Parietal lobe (tissue), 1 donor: Measurements from ENCODE around the gene SPATA19. TPM values are rescaled to one million over a fixed set of nuclear protein-coding genes. Genes with fewer than 3 reads are reported as not detected.

Source experiments
- total RNA-seq: library from RNA; depleted of rRNA; stranded (reverse); fragments of >200 nt; gene quantifications from one replicate; pipeline ENCODE4 v1.2.3, GENCODE V29; 2014

The SPATA19 gene, protein sequence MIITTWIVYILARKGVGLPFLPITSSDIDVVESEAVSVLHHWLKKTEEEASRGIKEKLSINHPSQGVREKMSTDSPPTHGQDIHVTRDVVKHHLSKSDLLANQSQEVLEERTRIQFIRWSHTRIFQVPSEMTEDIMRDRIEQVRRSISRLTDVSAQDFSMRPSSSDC
- total RNA-seq = not detected

GRCh38 chr11:133845413-133845812 is at the start of gene SPATA19:
Gene SPATA19 (minus strand): TSS chr11:133845513. CDS start chr11:133845446, 67 bp downstream.

Other genes starting within 250 kb of the SPATA19 start
- gene IGSF9B, start 111.5 kb upstream of the SPATA19 start, total RNA-seq = 13.8 TPM
- gene JAM3, start 223.6 kb upstream of the SPATA19 start, total RNA-seq = 46.0 TPM